Measurements from ENCODE around the gene STRN4. TPM values are rescaled to one million over a fixed set of nuclear protein-coding genes. Genes with fewer than 3 reads are reported as not detected.

STRN4 gene
- total and polyA plus RNA-seq, 2 experiments from 2014 or later: 98.4 to 144 TPM

- no peaks in the 10 kb centered on the region for H3K27me3 ChIP-seq
- no peak for TF ChIP-seq CTCF (IDR thresholded peaks at IDR 0.05; ENCODE audit: low read depth, low read length)
- DNase-seq (ENCODE audit: low read depth in 1 of 2, low spot score in 1 of 2): no peak
- no peak overlapping the region for H3K4me3 ChIP-seq
- H3K27ac ChIP-seq: no peak overlapping the region
- no peaks in the 10 kb centered on the region for H3K4me1 ChIP-seq (ENCODE audit: low read depth)
- peaks cover 43% of the 10 kb centered on the region for H3K36me3 ChIP-seq
- H3K9me3 ChIP-seq (ENCODE audit: low read depth): no peaks in the 10 kb centered on the region
Observed at GRCh38 chr19:46696052-46696451, 50.2 kb downstream of the STRN4 start.

- Histone ChIP-seq H3K4me3 (no peak overlapping the region), H3K27me3 (no peaks in the 10 kb centered on the region), H3K36me3 (peaks cover 41% of the 10 kb centered on the region), H3K9me3 (ENCODE audit: low read depth) (no peaks in the 10 kb centered on the region), H3K27ac (no peak overlapping the region), H3K4me1 (ENCODE audit: low read depth) (no peaks in the 10 kb centered on the region)
- no peak for DNase-seq (ENCODE audit: low read depth in 1 of 2, low spot score in 1 of 2)
- no peak for TF ChIP-seq CTCF (IDR thresholded peaks at IDR 0.05; ENCODE audit: low read depth, low read length)
Observed at GRCh38 chr19:46693760-46694159, 52.5 kb downstream of the STRN4 start.

- no peak overlapping the region for H3K4me3 ChIP-seq
- peaks cover 41% of the 10 kb centered on the region for H3K36me3 ChIP-seq
- no peaks in the 10 kb centered on the region for H3K4me1 ChIP-seq (ENCODE audit: low read depth)
- H3K27ac ChIP-seq: no peak overlapping the region
- no peaks in the 10 kb centered on the region for H3K27me3 ChIP-seq
- DNase-seq (ENCODE audit: low read depth in 1 of 2, low spot score in 1 of 2): no peak
- no peaks in the 10 kb centered on the region for H3K9me3 ChIP-seq (ENCODE audit: low read depth)
- no peak for TF ChIP-seq CTCF (IDR thresholded peaks at IDR 0.05; ENCODE audit: low read depth, low read length)
Observed at GRCh38 chr19:46692918-46693722, 53.1 kb downstream of the STRN4 start.

GRCh38 chr19:46691948-46692347 is 54.3 kb downstream of the STRN4 start:
- no peak for DNase-seq (ENCODE audit: low read depth in 1 of 2, low spot score in 1 of 2)
- no peak overlapping the region for H3K4me3 ChIP-seq
- H3K4me1 ChIP-seq (ENCODE audit: low read depth): no peaks in the 10 kb centered on the region
- H3K9me3 ChIP-seq (ENCODE audit: low read depth): no peaks in the 10 kb centered on the region
- TF ChIP-seq CTCF (IDR thresholded peaks at IDR 0.05; ENCODE audit: low read depth, low read length): no peak
- no peak overlapping the region for H3K27ac ChIP-seq
- H3K27me3 ChIP-seq: no peaks in the 10 kb centered on the region
- H3K36me3 ChIP-seq: peaks cover 49% of the 10 kb centered on the region

- no peak for DNase-seq (ENCODE audit: low read depth in 1 of 2, low spot score in 1 of 2)
- Histone ChIP-seq H3K36me3 (peaks cover 49% of the 10 kb centered on the region), H3K4me1 (ENCODE audit: low read depth) (no peaks in the 10 kb centered on the region), H3K27me3 (no peaks in the 10 kb centered on the region), H3K27ac (no peak overlapping the region), H3K9me3 (ENCODE audit: low read depth) (no peaks in the 10 kb centered on the region), H3K4me3 (no peak overlapping the region)
- no peak for TF ChIP-seq CTCF (IDR thresholded peaks at IDR 0.05; ENCODE audit: low read depth, low read length)
Observed at GRCh38 chr19:46691104-46691503, 55.1 kb downstream of the STRN4 start.
